NCI-H187 (cell line): ENCODE measurements around the gene PRR15L.
"Not testable (repeated sequence)": the region's sequence is repeated elsewhere in the genome, so short reads cannot be mapped to it uniquely, and the experiment has no call there.

Source experiments
- DNase-seq, 2 experiments: peaks; one replicate each; lab custom pipeline; 2025; lab: John Stamatoyannopoulos, UW

The PRR15L gene

DNA sequence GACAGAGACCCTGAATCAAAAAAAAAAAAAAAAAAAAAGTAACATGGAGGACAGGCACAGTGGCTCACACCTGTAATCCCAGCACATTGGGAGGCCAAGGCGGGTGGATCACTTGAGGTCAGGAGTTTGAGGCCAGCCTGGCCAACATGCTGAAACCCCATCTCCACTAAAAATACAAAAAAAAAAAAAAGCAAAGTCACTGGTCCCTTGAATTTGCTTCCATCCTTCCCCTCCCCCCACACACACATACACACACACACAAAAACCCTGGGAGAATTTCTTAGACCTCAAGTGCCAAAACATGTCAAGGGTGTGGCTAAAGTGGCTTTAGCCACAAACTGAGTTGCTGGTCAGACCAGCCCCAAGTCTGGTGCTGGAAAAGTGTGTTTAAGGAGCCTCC lies 30.8 kb upstream of the PRR15L start:
- DNase-seq, result not testable (repeated sequence)

GRCh38 chr17:47987240-47987835 lies 29.7 kb upstream of the PRR15L start:
- DNase-seq, result peak; percentile 19 to 43

DNA sequence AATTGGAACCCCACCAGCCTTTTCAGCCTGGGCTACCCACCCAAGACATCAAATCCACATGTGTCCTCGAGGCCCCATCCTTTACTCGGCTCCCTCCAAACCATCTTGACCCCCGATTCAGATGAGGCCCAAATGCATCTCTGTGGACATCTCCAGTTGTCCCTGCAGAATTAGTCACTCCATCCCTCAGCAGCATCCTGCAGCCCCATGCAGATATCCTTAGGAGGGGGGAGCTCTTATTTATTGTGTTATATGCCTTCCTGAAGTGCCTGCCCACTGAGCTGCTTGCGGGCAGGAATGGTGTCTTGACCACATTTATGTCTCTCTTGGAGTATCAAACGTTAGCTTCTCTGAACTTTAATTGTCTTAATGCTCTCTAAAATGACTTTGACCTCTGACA lies 28.8 kb upstream of the PRR15L start:
- DNase-seq, result no peak

GRCh38 chr17:47983492-47984223 lies 26.0 kb upstream of the PRR15L start:
- no peak for DNase-seq

DNA sequence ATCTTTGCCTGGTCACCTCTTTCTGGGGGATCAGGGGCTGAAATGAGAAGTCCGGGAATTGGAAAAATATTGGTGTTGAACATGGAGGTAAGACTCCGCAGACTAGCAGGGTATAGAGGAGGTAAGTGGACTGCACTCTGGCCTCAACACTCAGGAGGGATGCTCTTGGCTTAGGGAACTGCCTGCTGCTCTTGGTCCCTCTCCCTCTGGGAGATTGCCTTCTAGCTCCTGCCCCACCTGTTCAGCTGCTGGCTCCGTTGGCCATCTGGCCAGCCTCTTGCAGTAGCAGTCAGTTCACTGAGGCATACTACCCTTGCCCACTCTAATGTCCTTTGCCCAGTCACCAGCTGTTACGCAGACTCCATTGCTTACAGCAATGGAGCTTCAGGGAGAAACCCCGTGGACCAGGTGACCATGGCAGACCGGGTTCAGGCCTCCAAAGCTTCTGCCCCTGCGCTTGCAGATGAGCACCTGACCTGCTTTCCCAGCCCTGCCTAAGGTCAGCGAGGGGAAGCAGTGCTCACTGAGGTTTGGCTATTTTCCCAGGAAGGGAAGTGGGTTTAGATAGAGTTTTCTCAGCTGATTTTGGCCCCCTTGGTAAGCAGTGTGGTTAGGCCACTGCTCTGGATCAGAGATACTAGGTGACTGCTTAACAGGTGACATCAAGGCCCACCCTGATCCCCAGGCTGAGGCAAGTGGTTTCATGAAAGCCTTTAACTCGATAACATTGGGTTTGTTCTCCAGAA lies 25.1 kb upstream of the PRR15L start:
- DNase-seq, result no peak

GRCh38 chr17:47982091-47982617 lies 24.5 kb upstream of the PRR15L start:
- no peak for DNase-seq

DNA sequence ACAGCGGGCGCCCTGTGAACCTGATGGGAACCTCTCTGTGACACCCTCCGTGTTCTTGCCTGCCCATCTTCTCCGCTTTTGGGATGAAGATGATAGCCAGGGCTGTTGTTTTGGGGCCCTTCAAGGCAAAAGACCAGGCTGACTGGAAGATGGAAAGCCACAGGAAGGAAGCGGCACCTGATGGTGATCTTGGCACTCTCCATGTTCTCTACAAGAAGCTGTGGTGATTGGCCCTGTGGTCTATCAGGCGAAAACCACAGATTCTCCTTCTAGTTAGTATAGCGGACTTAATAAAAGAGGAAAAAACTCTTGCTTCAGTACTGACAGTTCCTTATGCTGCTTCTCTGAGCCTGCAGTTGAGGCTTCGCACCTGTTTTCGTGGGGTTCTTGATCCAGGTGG lies 23.8 kb upstream of the PRR15L start:
- DNase-seq, result no peak

DNA sequence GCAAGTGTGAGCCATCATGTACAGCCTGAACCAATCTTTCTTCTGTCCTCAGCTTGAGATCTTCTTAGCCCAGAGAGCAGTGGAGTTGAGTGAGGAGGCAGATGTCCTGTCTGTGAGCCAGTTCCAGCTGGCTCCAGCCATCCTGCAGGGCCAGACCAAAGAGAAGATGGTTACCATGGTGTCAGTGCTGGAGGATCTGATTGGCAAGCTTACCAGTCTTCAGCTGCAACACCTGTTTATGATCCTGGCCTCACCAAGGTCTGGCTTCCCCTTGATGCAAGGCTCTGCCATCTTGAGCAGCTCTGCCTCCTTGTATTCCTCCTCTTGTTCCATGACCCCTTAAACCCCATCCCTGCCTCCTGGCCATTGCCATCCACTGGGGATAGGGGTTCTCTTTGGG lies 22.9 kb upstream of the PRR15L start:
- no peak for DNase-seq

GRCh38 chr17:47978324-47978723 lies 20.6 kb upstream of the PRR15L start:
- peak in 1 of 2 experiments; percentile 25 for DNase-seq

- DNase-seq, result no peak
These were observed 18.1 kb upstream of the PRR15L start for GRCh38 chr17:47975823-47976205.

DNA sequence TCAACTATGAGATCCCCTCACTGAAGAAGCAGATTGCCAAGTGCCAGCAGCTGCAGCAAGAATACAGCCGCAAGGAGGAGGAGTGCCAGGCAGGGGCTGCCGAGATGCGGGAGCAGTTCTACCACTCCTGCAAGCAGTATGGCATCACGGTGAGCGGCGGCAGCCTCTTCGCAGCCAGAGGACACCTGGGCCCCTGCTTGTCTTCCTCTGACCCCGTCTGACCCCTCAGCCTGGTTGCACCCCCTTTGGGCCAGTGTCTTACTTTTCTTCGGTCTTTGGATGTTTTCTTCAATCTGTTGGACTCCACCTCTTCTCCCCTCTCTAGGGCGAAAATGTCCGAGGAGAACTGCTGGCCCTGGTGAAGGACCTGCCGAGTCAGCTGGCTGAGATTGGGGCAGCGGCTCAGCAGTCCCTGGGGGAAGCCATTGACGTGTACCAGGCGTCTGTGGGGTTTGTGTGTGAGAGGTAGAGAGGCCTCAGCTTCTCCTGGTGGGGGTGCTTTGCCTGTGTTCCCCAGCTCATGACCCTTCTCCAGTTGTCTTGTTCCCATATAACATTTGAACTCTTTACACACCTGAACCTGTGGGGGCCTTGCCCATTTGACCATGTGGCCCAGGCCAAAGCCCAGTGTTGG lies 17.6 kb upstream of the PRR15L start:
- no peak for DNase-seq

DNA sequence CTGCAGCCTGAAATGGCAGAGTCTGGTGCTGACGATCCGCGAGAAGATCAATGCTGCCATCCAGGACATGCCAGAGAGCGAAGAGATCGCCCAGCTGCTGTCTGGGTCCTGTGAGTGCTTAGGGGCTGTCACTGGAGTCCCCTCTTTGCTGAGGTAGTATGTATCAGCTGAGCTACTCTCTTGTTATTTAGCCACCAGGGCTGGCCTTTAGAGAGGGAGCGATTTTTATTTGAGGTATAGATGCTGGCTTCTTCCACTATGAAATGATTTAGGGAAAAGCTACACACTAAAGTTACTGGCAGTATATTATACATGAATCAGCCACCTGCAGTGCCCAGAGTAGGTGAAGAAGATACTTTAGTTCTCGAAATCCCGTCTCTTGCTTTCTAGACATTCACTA lies 15.9 kb upstream of the PRR15L start:
- no peak for DNase-seq

DNA sequence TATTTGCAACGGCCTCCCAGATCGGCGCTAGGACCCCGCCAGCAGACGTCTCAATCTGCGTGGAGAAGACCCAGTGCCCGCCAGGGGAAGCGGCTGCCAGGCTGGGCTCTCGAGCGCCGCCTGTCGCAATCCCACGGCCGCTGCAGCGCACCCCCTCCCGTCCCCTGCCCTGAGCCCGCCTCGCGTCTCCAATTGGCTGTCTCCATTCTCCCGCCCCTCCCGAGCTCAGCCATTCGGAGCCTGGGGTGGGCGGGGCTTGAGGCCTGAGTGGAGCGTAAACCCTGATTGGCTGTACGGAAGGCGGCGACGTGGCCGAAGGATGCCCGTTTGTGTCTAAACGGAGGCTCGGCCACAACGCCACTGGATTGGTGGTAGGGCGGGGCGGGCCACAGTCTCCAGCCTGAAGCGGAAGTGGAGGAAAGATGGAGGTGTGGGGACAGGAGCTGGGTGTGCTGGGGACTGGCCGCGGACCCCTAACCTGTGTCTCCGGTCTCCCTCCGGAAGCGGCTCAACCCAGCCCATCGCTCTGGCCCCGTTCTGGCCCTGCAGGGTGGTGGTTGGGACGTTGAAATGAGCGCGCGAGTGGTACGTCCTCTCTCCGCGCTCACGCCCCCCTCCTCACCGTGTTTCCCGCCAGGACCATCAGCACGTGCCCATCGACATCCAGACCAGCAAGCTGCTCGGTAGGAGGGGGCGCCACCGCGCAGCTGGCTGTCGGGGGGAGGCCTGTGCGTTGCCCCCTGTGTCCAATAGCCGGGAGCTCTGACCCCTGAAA lies 13.2 kb upstream of the PRR15L start, which contains the start of gene CDK5RAP3:
Gene CDK5RAP3, plus strand, starts transcription at position 389 of the 775 bp plus-strand sequence. Its CDS starts 34 bp downstream, at position 423.
- DNase-seq, result peak; percentile 98 to 99

- no peak for DNase-seq
These were observed 12.4 kb upstream of the PRR15L start for GRCh38 chr17:47969930-47970724.

DNA sequence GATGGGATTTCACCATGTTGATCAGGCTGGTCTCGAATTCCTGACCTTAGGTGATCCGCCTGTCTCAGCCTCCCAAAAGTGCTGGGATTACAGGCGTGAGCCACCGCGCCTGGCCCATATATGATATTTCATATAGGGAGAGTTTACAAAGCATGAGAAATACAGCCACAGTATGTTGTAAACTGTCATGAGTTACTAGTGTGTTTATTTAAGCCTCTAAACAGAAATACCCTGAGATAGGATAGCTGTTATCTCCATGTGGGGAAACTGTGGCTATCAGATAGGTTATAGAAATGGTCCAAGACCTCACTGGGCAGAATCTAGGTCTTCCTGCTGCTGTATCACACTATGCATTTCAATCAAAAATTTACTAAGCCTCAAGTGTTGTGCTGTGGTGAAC lies 11.2 kb upstream of the PRR15L start:
- no peak for DNase-seq

DNA sequence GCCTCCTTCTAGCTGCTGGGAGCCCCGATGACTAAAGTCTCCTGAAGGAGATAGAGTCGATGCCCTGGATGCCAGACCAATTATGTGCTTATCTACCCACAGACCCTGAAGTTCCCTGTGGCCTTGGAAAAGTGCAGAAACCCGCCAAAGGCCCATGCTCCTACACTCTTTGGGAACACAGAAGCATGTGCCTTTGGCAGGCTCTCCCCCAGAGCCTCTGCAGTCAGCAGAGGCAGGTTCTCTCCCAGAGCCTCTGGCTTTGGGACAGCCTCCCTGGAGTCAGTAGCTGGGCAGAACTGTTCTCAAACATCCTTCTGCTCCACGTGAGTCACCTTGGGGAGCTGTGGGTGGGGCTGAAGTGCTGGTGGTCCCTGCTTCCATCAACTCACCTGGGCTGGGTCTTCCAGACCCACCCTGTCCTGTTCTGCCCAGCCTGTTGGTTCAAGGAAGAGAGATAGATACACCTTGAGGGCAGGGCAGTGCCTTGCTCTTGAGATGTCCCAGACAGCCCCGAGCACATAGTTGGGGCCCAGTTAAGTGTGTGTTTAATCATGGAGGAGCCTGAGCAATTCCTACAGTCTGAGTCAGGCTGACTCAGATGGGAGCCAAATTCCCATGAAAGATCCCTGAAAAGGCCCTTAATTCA lies 10.0 kb upstream of the PRR15L start:
- no peak for DNase-seq

- no peak for DNase-seq
These were observed 8.4 kb upstream of the PRR15L start for GRCh38 chr17:47966079-47966519.

DNA sequence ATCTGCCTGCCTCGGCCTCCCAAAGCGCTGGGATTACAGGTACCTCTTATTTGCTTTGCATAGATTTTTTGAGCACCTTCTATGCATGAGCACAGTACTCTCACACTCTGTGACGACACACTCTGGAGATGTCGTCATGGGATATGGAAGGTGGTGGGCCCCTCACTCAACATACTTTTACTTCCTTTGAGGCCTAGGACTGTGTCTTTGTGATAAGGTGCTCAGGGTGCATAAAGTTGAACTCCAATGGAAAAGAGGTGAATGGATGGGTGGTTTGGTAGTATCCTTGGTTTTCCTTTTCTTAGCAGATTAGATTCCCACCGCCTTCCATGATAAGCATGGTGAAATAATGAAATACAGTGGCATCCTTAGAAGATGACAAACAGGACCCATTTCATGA lies 7.2 kb upstream of the PRR15L start:
- DNase-seq, result no peak

- no peak for DNase-seq
These were observed 5.2 kb upstream of the PRR15L start for GRCh38 chr17:47962901-47963300.

DNA sequence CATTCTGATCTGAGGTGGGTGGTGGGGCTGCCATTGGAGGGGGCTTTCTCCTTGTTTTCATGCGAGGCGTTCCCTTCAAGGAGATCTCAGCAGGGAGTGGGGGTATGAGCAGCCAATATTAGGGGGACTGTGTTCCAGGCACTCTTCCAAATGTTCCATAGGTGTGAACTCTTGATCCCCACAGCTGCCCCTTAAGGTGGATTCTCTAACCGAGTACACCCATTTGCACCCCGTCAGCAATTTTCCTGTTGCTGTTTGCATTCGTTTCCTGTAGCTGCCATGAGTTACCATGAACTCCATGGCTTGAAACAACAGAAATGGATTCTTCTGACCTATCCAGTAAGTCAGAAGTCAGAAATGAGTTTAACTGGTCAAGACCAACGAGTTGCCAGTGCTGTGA lies 3.7 kb upstream of the PRR15L start:
- DNase-seq, result no peak
